Measurements from ENCODE around the gene FAF1.

FAF1 gene

GRCh38 chr1:50582346-50582745, 377.7 kb downstream of the FAF1 start:
- TF ChIP-seq, protein P1, sequence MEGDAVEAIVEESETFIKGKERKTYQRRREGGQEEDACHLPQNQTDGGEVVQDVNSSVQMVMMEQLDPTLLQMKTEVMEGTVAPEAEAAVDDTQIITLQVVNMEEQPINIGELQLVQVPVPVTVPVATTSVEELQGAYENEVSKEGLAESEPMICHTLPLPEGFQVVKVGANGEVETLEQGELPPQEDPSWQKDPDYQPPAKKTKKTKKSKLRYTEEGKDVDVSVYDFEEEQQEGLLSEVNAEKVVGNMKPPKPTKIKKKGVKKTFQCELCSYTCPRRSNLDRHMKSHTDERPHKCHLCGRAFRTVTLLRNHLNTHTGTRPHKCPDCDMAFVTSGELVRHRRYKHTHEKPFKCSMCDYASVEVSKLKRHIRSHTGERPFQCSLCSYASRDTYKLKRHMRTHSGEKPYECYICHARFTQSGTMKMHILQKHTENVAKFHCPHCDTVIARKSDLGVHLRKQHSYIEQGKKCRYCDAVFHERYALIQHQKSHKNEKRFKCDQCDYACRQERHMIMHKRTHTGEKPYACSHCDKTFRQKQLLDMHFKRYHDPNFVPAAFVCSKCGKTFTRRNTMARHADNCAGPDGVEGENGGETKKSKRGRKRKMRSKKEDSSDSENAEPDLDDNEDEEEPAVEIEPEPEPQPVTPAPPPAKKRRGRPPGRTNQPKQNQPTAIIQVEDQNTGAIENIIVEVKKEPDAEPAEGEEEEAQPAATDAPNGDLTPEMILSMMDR (IDR thresholded peaks at IDR 0.05; ENCODE audit: low read depth, low read length): no peak
- TF ChIP-seq EZH2phosphoT487 (IDR thresholded peaks at IDR 0.05; ENCODE audit: low read depth): no peak
- no peaks in the 10 kb centered on the region for H4K20me1 ChIP-seq (ENCODE audit: insufficient read depth, low read length)
- H3K9ac ChIP-seq (ENCODE audit: low read length): no peak overlapping the region
- H3K4me2 ChIP-seq (ENCODE audit: low read length): no peak overlapping the region
- H3K4me1 ChIP-seq (ENCODE audit: low read length): peaks cover 31% of the 10 kb centered on the region
- H3K36me3 ChIP-seq (replicated peaks; ENCODE audit: low read depth, low read length): no peaks in the 10 kb centered on the region
- H3K4me3 ChIP-seq (ENCODE audit: low read length): no peak overlapping the region
- H3K27ac ChIP-seq (ENCODE audit: low read length): no peak overlapping the region
- H3K9me3 ChIP-seq (ENCODE audit: insufficient read depth, low read length): no peaks in the 10 kb centered on the region
- no peaks in the 10 kb centered on the region for H3K79me2 ChIP-seq (ENCODE audit: low read length)
- H2AFZ ChIP-seq (ENCODE audit: low read depth, low read length): no peak overlapping the region
- H3K27me3 ChIP-seq (ENCODE audit: low read depth, low read length): no peaks in the 10 kb centered on the region

- no peak overlapping the region for H3K27ac ChIP-seq (ENCODE audit: low read length)
These were observed 390.0 kb downstream of the FAF1 start for GRCh38 chr1:50570066-50570468.

GRCh38 chr1:50568782-50569181, 391.3 kb downstream of the FAF1 start:
- Histone ChIP-seq H3K4me3 (ENCODE audit: low read length) (no peak overlapping the region), H3K9ac (ENCODE audit: low read length) (no peak overlapping the region), H3K4me2 (ENCODE audit: low read length) (no peak overlapping the region), H3K27me3 (ENCODE audit: low read depth, low read length) (no peaks in the 10 kb centered on the region), H3K4me1 (ENCODE audit: low read length) (no peaks in the 10 kb centered on the region), H4K20me1 (ENCODE audit: insufficient read depth, low read length) (no peaks in the 10 kb centered on the region), H3K27ac (ENCODE audit: low read length) (no peak overlapping the region), H3K79me2 (ENCODE audit: low read length) (no peaks in the 10 kb centered on the region), H3K9me3 (ENCODE audit: insufficient read depth, low read length) (no peaks in the 10 kb centered on the region), H3K36me3 (replicated peaks; ENCODE audit: low read depth, low read length) (no peaks in the 10 kb centered on the region), H2AFZ (ENCODE audit: low read depth, low read length) (no peak overlapping the region)
- TF ChIP-seq, protein P1 (IDR thresholded peaks at IDR 0.05; ENCODE audit: low read depth, low read length): no peak
- TF ChIP-seq EZH2phosphoT487 (IDR thresholded peaks at IDR 0.05; ENCODE audit: low read depth): no peak

More at GRCh38 chr1:50570066-50570468, 390.0 kb downstream of the FAF1 start:
- H3K79me2 ChIP-seq (ENCODE audit: low read length): no peaks in the 10 kb centered on the region
- TF ChIP-seq, protein P1 (IDR thresholded peaks at IDR 0.05; ENCODE audit: low read depth, low read length): no peak
- TF ChIP-seq EZH2phosphoT487 (IDR thresholded peaks at IDR 0.05; ENCODE audit: low read depth): no peak
- no peaks in the 10 kb centered on the region for H3K4me1 ChIP-seq (ENCODE audit: low read length)
- no peaks in the 10 kb centered on the region for H3K27me3 ChIP-seq (ENCODE audit: low read depth, low read length)
- H3K4me2 ChIP-seq (ENCODE audit: low read length): no peak overlapping the region
- no peak overlapping the region for H3K4me3 ChIP-seq (ENCODE audit: low read length)
- H2AFZ ChIP-seq (ENCODE audit: low read depth, low read length): no peak overlapping the region
- no peak overlapping the region for H3K9ac ChIP-seq (ENCODE audit: low read length)
- H3K9me3 ChIP-seq (ENCODE audit: insufficient read depth, low read length): no peaks in the 10 kb centered on the region
- no peaks in the 10 kb centered on the region for H3K36me3 ChIP-seq (replicated peaks; ENCODE audit: low read depth, low read length)
- H4K20me1 ChIP-seq (ENCODE audit: insufficient read depth, low read length): no peaks in the 10 kb centered on the region

DNA sequence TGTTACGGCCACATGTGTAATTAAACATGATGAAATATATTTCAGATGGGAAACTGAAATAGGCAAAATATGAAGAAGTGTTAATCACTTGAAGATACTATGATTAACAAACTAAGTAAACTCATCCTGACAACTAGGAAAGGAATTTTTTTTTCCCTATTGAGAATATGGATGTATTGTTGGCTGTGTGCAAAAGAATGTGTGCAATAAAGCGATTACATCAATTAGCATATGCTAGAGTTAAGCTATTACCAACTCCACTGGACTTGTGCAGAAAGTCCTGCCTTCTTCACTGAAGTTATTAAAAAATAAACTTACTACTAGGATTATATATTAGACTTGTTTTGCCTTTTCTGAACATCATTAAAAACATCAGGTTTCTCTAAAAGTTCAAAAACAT, 393.7 kb downstream of the FAF1 start:
- Histone ChIP-seq H3K36me3 (replicated peaks; ENCODE audit: low read depth, low read length) (no peaks in the 10 kb centered on the region), H4K20me1 (ENCODE audit: insufficient read depth, low read length) (no peaks in the 10 kb centered on the region), H3K9me3 (ENCODE audit: insufficient read depth, low read length) (no peaks in the 10 kb centered on the region), H3K4me3 (ENCODE audit: low read length) (no peak overlapping the region), H3K79me2 (ENCODE audit: low read length) (no peaks in the 10 kb centered on the region), H3K27me3 (ENCODE audit: low read depth, low read length) (no peaks in the 10 kb centered on the region), H3K27ac (ENCODE audit: low read length) (no peak overlapping the region), H3K4me1 (ENCODE audit: low read length) (no peaks in the 10 kb centered on the region), H3K9ac (ENCODE audit: low read length) (no peak overlapping the region), H2AFZ (ENCODE audit: low read depth, low read length) (no peak overlapping the region), H3K4me2 (ENCODE audit: low read length) (no peak overlapping the region)
- TF ChIP-seq, protein P1 (IDR thresholded peaks at IDR 0.05; ENCODE audit: low read depth, low read length): no peak

Measured in OCI-LY3 (cell line).